NCI-H748 treated with DMSO at 0.1 percent for 48 hours (cell line): ENCODE results near the gene DDT.
"Not testable (repeated sequence)": the region's sequence is repeated elsewhere in the genome, so short reads cannot be mapped to it uniquely, and the experiment has no call there.

ENCODE experiments used
- DNase-seq: peaks from one replicate; lab custom pipeline; 2025; lab: John Stamatoyannopoulos, UW

The DDT gene

DNA sequence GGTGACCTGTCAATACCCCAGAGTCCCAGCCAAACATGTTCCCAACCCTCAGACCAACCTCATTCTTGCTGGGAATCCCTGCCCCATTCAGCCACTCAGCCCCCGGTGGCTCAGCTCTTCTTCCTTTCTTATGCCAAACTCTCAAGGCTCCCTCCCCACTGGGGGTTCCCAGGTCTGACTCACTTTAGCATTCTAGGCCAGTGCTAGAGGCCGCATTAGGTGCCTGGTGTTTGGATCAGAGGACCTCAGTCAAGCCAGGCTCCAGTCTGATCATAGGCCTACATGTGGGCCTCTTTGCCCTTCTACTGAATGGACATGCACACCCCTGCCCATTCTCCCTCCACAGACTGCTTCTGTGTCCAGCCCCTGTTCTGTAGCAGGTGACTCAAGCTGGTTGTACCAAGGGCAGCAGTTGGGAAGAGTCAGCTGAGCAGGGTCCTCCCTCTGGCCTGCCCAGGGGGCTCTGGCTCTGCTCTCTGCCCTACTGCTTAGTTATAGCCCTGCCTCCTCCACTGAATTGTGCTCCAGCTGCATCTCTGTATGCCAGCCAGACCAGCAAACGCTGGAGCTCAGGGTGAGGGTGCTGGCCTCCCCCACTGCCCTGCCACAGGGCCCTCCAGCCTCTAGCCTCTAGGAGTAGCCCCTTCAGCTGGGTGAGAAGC, 15.5 kb upstream of the DDT start:
- DNase-seq, result not testable (repeated sequence)

DNA sequence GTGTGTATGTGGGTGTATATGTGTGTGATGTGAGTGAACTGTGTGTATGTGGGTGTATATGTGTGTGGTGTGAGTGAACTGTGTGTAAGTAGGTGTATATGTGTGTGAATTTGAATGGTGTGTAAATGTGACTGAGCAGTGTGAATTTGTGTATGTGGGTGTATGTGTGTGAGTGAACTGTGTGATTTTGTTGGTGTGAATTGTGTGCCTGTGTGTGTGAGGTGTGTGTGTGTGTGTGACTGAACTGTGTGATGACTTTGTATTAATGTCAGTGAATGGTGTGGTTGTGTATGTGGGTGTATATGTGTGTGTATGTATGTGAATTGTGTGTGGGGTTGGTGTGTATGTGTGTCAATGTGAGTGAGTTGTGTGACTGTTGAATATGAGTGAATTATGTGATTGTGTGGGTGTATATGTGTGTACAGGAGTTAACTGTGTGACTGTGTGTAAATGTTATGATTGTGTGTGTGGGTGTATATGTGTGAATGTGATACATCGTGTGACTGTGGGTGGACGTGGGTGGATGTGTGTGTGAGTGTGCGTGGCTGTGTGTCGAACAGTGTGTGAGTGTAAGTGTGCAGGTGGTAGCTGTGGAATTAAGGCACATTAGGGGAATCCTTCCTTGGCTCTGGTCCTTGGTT, 12.4 kb upstream of the DDT start:
- DNase-seq, result not testable (repeated sequence)

DNA sequence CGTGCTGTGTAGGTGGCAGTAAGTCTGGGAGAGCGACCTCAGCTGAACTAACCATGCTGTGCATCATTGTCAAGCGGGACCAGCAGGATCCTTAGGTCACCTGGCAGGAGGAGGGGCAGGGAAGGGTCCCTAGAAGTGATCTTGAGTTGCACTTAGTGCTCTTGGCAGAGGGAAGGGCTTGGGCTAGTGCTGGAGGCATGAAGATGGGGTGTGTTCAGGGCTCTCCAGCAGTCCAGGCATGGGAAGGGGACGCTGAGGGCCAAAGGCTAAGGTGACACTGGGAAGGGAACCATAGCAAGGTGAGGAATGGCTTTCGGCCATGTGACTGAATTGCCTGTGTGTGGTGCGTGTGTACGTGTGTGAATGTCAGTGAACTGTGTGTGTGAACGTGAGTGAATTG, 11.8 kb upstream of the DDT start:
- not testable (repeated sequence) for DNase-seq

DNA sequence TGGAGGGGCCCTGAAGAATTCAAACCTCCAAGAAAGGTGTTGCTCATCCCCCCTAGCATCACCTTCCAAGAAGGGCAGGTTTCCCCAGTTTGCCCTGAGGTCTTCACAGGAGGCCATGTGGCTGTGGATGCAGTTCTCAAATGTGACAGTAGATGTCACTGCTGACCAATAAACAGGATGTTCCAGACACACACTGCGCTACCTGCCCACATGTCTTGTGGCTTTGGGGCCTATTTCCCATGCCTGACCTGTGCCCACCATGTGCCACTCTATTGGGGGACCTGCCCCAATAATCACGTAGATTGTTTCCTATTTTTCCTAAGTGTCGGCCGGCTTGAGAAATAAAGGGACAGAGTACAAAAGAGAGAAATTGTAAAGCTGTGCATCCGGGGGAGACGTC, 10.2 kb upstream of the DDT start:
- no peak for DNase-seq

DNA sequence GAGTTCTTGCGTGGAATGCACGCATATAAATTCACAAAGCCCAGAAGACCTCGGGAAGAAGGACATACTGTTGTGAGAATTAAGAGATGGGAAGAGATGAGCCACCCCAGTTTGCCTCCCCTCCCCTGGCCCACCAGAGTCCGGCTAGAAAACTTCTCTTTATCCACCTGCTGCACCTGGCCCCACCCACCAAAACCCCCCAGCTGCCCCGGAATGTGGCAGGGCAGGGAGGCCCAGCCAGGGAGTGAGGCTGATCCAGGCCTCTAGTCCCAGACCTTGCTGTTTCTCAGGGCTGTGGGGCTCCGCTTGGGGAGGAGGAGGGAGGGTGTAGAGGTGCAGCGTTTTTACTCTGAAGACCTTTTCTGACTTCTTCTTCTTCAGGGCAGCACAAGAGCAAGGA, 6.3 kb upstream of the DDT start:
- not testable (repeated sequence) for DNase-seq

DNA sequence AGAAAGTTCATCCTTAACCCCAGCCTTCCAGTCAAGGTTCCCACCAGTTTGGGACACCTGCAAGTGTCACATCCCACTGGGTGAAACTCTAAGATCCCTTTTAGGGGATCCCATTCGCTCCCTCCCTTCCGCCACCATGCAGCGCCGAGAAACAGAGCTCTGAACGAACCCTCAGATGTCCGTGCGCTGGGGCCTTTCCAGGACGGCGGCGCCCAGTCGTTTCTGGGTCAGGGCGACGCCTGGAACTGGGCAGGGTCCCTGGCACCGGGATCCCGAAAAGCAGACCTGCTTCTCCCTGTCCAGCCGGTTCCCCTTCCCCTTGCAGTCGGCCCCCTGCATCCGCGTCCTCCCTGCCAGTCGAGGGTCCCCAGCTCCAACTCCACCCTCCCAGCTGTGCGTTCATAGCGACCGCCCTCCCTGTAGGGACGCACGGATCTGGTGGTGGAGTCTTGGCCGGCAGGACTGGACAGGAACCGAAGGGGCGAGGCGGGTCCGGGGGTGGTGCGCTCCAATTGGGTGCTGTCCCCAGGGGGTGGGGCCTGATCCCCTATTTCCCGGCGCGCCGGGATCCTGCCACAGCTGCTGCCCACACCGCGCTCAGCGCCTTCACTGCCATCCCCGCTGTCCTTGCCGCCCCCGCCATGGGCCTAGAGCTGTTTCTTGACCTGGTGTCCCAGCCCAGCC, 5.5 kb upstream of the DDT start, which contains the start of gene GSTT2:
Gene GSTT2 (plus strand): TSS at position 578 of the 684 bp plus-strand sequence.
- DNase-seq, result not testable (repeated sequence)

DNA sequence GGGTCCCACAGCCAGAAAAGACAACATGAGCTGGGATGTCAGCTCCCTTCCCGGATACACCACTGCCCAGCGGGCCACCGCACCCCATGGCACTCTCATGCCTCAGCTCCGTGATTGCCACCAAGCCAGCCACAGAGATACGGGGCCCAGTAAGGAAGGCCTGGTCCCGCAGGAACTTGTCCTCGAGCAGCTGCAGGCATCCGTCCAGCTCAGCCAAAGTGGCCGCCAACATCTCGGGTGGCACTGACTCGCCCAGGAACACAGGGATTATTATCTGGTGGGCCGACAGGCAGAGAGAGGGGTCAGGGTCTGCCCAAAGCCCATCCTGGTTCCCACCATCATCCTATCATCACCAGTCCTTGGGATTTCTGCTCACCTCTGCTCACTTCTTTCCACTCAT, 3.1 kb upstream of the DDT start:
- DNase-seq, result not testable (repeated sequence)

DNA sequence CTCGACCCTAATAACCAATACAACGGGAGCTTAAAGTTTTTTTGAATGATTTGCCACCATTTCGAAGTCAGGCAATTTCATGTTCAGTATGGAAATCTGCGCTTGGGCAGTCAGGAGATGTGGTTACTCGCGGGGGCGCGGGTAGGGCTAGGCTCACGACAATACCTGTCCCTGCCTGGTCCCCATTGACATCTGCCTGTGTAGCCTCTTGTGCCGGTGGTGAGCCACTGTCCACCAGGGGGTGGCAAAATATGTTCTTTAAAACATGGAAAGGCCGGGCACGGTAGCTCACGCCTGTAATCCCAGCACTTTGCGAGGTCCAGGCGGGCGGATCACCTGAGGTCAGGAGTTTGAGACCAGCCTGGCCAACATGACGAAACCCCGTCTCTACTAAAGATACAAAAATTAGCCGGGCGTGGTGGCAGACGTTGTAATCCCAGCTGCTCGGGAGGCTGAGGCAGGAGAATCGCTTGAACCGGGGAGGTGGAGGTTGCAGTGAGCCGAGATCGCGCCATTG, 653 bp upstream of the DDT start:
- not testable (repeated sequence) for DNase-seq

DNA sequence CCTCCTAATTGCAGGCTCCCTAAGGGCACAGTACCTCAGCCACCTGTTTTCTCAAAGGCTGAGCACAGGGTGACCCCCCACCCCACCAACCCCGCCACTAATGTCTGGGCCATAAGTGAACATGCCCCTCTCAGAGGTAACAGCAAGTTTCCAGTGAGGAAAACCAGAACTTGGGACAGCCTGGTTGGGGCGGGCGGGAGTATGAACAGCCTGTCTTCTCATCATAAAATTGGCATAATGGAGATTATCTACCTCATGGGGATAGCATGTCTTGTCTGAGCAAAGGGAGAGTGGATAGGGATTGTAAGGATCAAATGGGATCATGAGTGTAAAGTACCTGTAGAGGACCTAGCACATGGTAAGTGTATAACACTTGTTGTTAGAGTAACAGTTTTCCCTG, 2.3 kb downstream of the DDT start:
- not testable (repeated sequence) for DNase-seq

DNA sequence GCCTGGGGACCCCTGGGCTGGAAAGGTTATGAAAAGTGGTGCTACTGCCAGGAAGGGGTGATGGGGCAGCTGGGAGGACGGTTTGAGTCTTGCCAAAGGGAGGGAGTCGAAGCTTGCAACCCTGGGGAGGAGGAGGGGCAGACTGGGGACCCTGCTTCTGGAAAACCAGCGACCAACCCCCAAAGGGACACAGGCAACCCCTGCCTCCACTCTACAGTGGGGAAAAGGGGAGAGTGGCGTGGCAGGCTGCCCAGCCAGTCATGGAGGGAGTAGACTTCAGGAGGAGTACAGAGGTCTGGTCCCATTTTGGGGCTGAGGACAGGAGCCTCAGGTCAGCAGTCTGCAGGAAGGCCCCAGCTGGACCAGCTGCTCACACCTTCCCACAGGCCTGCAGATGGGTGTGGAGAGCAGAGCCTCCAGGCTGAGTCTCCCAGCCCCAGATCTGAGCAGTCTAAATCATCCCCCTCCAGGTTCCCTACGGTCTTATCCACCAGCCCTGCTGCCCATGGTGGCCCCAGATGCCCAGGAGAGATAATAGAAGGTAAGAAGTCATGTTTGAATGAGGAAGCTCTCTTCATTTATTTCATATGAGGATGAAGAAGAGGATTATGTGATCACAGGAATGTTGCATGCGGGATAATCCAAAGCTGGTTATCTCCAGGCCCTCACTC, 3.3 kb downstream of the DDT start:
- no peak for DNase-seq

DNA sequence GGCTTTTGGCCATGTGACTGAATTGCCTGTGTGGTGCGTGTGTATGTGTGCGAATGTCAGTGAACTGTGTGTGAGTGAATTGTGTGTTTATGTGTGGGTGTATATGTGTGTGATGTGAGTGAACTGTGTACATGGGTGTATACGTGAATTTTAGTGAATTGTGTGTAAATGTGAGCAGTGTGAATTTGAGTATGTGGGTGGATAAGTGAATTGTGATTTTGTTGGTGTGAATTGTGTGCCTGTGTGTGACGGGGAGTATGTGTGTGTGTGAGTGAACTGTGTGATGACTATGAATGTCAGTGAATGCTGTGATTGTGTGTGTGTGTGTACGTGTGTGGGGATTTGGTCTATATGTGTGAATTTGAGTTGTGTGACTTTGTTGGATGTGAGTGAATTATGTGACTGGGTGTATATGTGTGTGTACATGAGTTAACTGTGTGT, 4.0 kb downstream of the DDT start:
- DNase-seq, result no peak

DNA sequence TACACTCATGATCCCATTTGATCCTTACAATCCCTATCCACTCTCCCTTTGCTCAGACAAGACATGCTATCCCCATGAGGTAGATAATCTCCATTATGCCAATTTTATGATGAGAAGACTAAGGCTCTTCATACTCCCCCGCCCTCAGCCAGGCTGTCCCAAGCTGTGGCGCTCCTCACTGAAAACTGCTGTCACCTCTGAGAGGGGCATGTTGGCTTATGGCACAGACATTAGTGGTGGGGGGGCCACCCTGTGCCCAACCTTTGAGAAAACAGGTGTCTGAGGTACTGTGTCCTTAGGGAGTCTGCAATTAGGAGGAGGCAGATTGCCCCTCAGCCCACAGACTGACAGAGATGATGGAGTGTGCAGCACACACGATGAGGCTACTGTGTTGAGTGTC, 5.2 kb downstream of the DDT start:
- DNase-seq, result no peak

DNA sequence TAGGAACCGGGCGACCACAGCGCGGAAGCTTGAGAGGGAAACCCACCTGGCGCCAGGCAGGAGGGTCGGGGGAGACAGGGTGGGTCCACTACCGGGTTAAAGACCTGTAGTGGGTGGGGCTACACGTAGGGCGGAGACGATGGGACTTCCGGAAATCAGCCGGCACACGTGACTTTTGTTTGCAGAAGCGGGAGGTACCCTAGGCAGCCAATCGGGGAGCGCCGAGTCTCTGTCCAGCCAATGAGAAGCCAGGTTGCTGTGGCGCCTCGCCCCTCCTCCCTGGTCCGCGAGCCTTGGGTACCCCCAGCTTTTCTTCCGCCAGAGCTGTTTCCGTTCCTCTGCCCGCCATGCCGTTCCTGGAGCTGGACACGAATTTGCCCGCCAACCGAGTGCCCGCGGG, 7.7 kb downstream of the DDT start, which contains the start of gene DDTL:
Gene DDTL (plus strand): TSS at position 321 of the 400 bp plus-strand sequence. CDS start 27 bp downstream, at position 348.
- DNase-seq, result not testable (repeated sequence)

DNA sequence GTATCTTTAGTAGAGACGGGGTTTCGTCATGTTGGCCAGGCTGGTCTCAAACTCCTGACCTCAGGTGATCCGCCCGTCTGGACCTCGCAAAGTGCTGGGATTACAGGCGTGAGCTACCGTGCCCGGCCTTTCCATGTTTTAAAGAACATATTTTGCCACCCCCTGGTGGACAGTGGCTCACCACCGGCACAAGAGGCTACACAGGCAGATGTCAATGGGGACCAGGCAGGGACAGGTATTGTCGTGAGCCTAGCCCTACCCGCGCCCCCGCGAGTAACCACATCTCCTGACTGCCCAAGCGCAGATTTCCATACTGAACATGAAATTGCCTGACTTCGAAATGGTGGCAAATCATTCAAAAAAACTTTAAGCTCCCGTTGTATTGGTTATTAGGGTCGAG, 8.1 kb downstream of the DDT start:
- not testable (repeated sequence) for DNase-seq

DNA sequence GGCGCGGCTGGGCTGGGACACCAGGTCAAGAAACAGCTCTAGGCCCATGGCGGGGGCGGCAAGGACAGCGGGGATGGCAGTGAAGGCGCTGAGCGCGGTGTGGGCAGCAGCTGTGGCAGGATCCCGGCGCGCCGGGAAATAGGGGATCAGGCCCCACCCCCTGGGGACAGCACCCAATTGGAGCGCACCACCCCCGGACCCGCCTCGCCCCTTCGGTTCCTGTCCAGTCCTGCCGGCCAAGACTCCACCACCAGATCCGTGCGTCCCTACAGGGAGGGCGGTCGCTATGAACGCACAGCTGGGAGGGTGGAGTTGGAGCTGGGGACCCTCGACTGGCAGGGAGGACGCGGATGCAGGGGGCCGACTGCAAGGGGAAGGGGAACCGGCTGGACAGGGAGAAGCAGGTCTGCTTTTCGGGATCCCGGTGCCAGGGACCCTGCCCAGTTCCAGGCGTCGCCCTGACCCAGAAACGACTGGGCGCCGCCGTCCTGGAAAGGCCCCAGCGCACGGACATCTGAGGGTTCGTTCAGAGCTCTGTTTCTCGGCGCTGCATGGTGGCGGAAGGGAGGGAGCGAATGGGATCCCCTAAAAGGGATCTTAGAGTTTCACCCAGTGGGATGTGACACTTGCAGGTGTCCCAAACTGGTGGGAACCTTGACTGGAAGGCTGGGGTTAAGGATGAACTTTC, 13.0 kb downstream of the DDT start, which contains the start of gene GSTT2B:
Gene GSTT2B (minus strand): TSS at position 112 of the 688 bp plus-strand sequence. CDS start 64 bp downstream, at position 48.
- DNase-seq, result not testable (repeated sequence)

DNA sequence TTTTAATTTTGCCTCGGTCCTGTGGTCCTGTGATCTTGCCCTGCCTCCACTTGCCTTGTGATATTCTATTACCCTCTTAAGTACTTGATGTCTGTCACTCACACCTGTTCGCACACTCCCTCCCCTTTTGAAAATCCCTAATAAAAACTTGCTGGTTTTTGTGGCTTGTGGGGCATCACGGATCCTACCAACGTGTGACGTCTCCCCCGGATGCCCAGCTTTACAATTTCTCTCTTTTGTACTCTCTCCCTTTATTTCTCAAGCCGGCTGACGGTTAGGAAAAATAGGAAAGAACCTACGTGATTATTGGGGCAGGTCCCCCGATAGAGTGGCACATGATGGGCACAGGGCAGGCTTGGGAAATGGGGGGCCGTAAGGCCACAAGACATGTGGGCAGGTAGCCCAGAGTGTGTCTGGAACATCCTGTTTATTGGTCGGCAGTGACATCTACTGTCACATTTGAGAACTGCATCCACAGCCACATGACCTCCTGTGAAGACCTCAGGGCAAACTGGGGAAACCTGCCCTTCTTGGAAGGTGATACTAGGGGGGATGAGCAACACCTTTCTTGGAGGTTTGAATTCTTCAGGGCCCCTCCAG, 17.8 kb downstream of the DDT start:
- not testable (repeated sequence) for DNase-seq

DNA sequence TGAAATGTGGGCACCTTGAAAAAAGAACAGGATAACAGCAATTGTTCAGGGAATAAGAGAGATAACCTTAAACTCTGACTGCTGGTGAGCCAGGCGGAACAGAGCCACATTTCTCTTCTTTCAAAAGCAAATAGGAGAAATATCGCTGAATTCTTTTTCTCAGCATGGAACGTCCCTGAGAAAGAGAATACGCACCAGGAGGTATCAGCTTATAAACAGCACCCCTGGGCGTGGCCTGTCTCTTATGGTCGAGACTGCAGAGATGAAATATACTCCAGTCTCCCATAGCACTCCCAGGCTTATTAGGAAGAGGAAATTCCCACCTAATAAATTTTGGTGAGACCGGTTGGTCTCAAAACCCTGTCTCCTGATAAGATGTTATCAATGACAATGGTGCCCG, 18.4 kb downstream of the DDT start:
- DNase-seq, result not testable (repeated sequence)

DNA sequence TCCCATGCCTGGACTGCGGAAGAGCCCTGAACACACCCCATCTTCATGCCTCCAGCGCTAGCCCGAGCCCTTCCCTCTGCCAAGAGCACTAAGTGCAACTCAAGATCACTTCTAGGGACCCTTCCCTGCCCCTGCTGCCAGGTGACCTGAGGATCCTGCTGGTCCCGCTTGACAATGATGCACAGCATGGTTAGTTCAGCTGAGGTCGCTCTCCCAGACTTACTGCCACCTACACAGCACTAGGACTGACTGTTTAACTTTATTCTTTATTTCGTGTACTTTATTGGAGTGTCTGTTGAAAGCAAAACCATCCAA, 19.3 kb downstream of the DDT start:
- DNase-seq, result not testable (repeated sequence)

DNA sequence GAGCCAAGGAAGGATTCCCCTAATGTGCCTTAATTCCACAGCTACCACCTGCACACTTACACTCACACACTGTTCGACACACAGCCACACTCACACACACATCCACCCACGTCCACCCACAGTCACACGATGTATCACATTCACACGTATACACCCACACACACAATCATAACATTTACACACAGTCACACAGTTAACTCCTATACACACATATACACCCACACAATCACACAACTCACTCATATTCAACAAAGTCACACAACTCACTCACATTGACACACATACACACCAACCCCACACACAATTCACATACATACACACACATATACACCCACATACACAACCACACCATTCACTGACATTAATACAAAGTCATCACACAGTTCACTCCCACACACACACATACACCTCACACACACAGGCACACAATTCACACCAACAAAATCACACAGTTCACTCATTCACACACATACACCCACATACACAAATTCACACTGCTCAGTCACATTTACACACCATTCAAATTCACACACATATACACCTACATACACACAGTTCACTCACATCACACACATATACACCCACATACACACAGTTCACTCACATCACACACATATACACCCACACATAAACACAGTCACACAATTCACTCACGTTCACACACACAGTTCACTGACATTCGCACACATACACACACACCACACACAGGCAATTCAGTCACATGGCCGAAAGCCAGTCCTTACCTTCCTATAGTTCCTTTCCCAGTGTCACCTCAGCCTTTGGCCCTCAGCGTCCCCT, 19.8 kb downstream of the DDT start:
- not testable (repeated sequence) for DNase-seq

DNA sequence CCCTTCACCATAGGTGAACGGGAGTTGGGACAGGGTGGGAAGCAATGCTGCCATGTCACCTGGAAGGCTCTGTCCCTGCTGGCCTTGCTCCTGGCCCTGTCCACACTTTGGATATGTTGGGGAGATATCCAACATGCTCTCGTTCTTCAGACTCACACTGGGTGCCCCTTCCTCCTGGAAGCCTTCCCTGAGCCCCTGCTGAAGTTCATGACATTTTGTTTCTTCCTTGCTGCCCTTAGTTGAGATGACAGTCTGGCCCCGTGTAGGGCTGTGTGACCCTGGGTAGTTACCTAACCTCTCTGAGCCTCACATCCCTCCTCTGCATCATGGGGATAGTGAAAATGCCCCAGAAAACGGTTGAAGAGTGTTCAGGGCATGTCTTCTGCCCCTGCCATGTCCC, 20.8 kb downstream of the DDT start:
- not testable (repeated sequence) for DNase-seq
